Rectal smooth muscle tissue (tissue), 1 donor: ENCODE results near the gene CFAP97D1.

Experiments
- H3K27ac ChIP-seq: one replicate; pipeline ENCODE4 v1.7.0; 2013; ENCODE audit warnings: low read depth, low read length, inconsistent platforms
- H3K27me3 ChIP-seq: one replicate; pipeline ENCODE4 v1.7.0; 2013; ENCODE audit warnings: low read length; ENCODE audit not compliant: control insufficient read depth, insufficient read depth
- H3K36me3 ChIP-seq: one replicate; pipeline ENCODE4 v1.7.0; 2013; ENCODE audit warnings: low read length; ENCODE audit not compliant: control insufficient read depth, insufficient read depth
- H3K4me1 ChIP-seq: one replicate; pipeline ENCODE4 v1.7.0; 2013; ENCODE audit warnings: low read length; ENCODE audit not compliant: control insufficient read depth, insufficient read depth
- H3K4me3 ChIP-seq: one replicate; pipeline ENCODE4 v1.7.0; 2013; ENCODE audit warnings: low read length
- H3K9ac ChIP-seq: one replicate; pipeline ENCODE4 v1.7.0; 2013; ENCODE audit warnings: low read length

CFAP97D1 gene

DNA sequence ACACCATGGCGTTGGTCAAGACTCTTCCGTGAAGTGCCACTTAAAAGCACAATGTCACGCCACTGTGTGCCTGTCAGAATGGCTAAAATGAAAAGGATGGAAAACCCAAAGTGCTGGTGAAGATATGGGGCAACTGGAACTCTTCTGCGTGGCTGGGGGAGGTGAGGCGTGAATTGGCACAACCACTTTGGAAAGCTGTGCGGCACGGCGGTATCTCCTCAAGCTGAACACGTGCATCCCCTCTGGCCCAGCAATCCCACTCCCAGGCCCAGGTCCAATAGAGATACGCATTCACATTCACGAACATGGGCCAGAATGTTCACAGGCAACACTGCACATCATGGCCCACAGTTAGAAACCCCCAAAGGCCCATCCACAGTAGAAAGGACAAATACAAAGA, 10.4 kb upstream of the CFAP97D1 start:
- Histone ChIP-seq H3K36me3 (peaks cover 19% of the 10 kb centered on the region), H3K4me1 (no peaks in the 10 kb centered on the region), H3K9ac (no peak overlapping the region), H3K4me3 (no peak overlapping the region), H3K27me3 (no peaks in the 10 kb centered on the region), H3K27ac (no peak overlapping the region)

GRCh38 chr17:43770957-43771356, 9.3 kb upstream of the CFAP97D1 start:
- Histone ChIP-seq H3K4me3 (no peak overlapping the region), H3K36me3 (peaks cover 19% of the 10 kb centered on the region), H3K27me3 (no peaks in the 10 kb centered on the region), H3K9ac (no peak overlapping the region), H3K27ac (no peak overlapping the region), H3K4me1 (no peaks in the 10 kb centered on the region)

DNA sequence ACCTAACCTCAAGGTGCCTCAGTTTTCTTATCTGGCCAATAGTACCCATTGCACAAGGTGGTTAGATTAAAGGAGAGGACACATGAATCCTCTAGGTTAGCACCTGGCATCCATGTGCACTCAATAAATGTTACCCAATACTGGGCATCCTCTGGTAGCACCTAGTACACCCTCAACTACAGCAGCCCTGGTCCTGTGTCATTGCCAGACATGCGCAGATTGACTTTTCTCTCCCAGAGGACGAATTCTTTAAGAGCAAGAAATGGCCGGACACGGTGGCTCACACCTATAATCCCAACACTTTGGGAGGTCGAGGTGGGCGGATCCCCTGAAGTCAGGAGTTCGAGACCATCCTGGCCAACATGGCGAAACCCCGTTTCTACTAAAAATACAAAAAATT, 8.8 kb upstream of the CFAP97D1 start:
- Histone ChIP-seq H3K4me1 (peaks cover 3% of the 10 kb centered on the region), H3K27ac (no peak overlapping the region), H3K27me3 (no peaks in the 10 kb centered on the region), H3K36me3 (peaks cover 20% of the 10 kb centered on the region), H3K4me3 (no peak overlapping the region), H3K9ac (no peak overlapping the region)

- Histone ChIP-seq H3K4me3 (no peak overlapping the region), H3K36me3 (peaks cover 22% of the 10 kb centered on the region), H3K4me1 (peaks cover 8% of the 10 kb centered on the region), H3K27ac (no peak overlapping the region), H3K27me3 (no peaks in the 10 kb centered on the region), H3K9ac (no peak overlapping the region)
These were observed 7.2 kb upstream of the CFAP97D1 start for GRCh38 chr17:43772877-43773648.

DNA sequence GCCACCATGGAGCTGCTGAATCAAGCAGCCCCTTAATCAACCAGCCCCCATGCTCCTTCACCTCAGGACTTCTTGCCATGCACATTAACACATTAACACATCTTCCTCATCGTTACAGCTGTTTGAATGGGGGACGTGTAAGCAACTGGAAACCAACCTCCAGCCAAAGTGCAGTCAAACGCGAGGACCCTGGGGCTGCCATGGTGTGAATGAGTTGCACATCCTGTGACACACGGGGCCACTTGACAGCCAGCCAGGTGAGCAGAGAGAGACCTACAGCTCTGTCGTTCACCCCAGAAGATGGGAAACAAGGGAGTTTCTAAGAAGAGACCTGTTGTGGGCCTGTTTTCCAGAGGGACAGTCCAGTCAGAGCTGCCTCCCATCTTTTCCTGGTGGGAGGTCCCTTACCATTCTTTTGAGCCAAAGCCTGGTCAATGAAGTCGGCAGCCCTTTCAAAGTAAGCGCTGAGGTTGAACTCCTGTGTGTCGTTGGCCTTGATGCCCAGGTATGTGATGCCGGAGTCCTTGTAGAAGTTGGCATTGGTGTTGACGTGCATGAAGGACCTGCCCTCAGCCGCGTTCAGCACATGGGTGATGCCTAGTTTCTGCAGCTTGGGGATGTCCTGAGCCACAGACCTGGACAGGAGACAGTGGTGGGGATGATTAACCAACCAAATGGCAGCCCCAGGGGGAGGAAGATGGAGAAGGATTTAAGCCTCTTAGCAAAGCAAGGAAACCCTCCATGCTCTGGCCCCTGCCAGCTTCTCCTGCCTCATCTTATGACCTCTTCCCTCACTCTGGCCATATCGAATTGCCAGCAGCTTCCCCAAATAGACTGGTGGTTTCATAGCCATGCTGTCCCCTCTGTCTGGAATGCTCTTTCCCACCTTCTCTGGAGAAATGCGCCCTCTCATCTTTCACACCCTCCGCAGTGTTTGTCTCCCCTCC, 5.7 kb upstream of the CFAP97D1 start:
- no peak overlapping the region for H3K9ac ChIP-seq
- H3K4me3 ChIP-seq = no peak overlapping the region
- peaks cover 8% of the 10 kb centered on the region for H3K4me1 ChIP-seq
- peaks cover 18% of the 10 kb centered on the region for H3K36me3 ChIP-seq
- no peaks in the 10 kb centered on the region for H3K27me3 ChIP-seq
- no peak overlapping the region for H3K27ac ChIP-seq

DNA sequence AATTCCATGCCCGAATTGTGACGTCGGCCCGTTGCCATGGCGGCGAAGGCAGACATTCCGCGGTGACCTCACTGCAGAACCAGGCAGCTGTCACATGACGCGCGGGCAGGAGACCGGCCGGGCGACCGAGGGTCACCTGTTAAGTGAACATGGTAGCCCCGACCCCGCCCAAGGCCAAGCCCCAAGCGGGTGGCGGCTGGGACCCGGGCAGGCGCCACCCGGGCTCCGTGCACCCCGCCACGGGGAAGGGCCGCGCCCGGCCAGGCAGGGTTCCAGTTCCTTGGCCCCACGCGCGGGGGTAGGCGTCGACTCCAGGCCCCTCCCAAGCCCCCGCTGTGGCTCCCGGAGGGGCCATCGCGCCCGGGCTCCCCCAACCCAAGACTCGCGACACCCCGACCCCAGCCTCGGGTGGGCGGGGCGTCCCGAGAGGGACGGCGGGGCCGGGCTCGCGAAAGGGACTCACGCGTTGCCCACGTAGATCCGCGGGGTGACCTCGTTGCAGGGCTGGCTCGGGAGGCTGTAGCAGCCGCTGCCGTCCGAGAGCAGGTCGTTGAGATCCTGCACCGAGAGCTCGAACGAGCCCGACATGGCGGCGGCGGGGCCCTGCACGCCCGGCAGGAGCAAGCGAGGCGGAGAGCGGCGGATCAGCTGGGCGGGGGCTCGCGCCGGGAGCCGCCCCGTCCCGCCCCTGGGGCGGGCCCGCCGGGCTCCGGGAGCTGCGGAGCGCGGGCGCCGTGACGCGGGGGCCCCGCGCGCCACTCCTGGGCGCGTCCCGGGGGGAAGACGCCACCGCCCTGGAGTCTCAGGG, 1.7 kb upstream of the CFAP97D1 start, which contains the start of gene DUSP3:
DUSP3 (minus strand) TSS at position 641 of the 808 bp plus-strand sequence; CDS start at position 588, 53 bp downstream.
- Histone ChIP-seq H3K36me3 (peaks cover 7% of the 10 kb centered on the region), H3K27ac (peak within 1 kb of the TSS; percentile 99), H3K4me1 (peaks cover 8% of the 10 kb centered on the region), H3K27me3 (no peaks in the 10 kb centered on the region), H3K9ac (peak within 1 kb of the TSS; percentile 60), H3K4me3 (peak within 1 kb of the TSS; percentile 75)

DNA sequence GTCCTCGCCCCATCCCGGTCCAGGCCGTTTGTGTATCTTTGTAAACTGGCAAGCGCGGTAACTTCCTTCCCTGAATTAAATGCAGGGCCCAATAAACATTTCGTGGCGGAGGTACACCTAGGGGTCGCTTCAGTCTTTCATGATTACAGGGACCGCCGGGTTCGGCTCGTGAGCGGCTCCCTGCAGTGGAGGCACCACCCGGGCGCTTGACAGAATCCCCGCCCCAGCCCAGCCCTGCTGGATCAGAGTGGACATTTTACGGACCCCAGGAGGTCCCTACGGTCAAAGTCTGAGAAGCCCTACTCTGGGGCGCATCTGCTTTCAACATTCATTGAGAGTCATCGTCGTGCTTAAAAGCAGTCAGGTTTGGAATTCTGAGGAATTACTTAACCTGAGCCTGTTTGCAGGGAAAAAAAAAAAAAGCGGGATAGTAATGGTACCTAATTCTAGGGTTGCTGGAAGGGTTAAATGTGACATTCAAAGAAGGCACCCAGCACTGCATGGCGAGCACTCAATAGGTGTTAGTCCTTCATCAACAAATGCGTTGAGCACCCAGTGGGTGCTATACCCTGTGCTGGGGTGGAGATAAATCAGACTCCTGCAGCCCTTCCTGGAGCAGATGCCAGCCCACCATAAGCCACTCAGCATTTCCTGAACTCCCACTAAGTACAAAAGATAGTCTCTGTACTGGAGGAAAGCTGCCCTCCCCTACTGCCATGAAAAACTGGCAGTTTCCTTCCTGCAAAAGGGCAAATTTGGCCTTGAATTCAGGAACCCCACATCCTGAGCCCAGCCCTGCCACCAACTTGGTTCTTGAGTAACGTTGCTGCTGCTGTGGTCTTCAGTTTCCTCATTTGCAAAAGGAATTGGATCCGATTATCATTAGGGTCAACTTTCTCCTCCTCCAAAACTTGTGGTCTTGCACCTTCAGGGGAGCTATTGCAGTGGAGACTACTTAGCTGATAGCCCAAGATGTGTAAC, 800 bp upstream of the CFAP97D1 start:
- no peaks in the 10 kb centered on the region for H3K27me3 ChIP-seq
- H3K4me1 ChIP-seq = peaks cover 8% of the 10 kb centered on the region
- H3K4me3 ChIP-seq = peak overlapping the region; percentile 75
- peak overlapping the region; percentile 75 for H3K27ac ChIP-seq
- H3K9ac ChIP-seq = peak overlapping the region; percentile 51
- peaks cover 2% of the 10 kb centered on the region for H3K36me3 ChIP-seq

- no peaks in the 10 kb centered on the region for H3K4me1 ChIP-seq
- H3K36me3 ChIP-seq = no peaks in the 10 kb centered on the region
- H3K4me3 ChIP-seq = no peak overlapping the region
- no peak overlapping the region for H3K27ac ChIP-seq
- H3K9ac ChIP-seq = no peak overlapping the region
- no peaks in the 10 kb centered on the region for H3K27me3 ChIP-seq
These were observed 2.9 kb downstream of the CFAP97D1 start for GRCh38 chr17:43782913-43783680.

GRCh38 chr17:43784068-43784467, 3.8 kb downstream of the CFAP97D1 start:
- Histone ChIP-seq H3K4me3 (no peak overlapping the region), H3K27ac (no peak overlapping the region), H3K27me3 (no peaks in the 10 kb centered on the region), H3K36me3 (no peaks in the 10 kb centered on the region), H3K4me1 (no peaks in the 10 kb centered on the region), H3K9ac (no peak overlapping the region)

- Histone ChIP-seq H3K36me3 (no peaks in the 10 kb centered on the region), H3K27ac (no peak overlapping the region), H3K4me3 (no peak overlapping the region), H3K4me1 (no peaks in the 10 kb centered on the region), H3K27me3 (no peaks in the 10 kb centered on the region), H3K9ac (no peak overlapping the region)
These were observed 4.4 kb downstream of the CFAP97D1 start for GRCh38 chr17:43784628-43785101.
